Measurements from ENCODE around the gene BRINP1.

DNA sequence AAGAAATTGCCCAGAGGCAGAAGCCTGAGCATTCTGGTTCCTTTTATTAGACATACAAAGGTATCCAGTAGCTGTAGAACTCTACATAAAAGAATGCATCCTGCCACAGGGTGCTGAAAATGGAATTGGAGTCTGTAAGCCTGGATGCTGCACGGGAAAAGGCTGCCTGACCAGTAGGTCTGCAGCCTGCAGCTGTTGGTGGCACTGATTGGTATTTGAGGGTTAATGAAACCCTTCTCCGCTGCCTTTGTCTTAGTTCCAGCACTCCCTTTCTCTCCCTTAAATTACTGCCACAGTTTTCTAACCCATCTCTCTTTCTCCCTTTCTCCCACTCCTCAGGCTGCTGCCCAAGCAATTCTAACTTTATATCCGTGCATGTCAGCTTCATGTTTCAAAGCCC lies 64.7 kb downstream of the BRINP1 start:
- TF ChIP-seq, protein P1, sequence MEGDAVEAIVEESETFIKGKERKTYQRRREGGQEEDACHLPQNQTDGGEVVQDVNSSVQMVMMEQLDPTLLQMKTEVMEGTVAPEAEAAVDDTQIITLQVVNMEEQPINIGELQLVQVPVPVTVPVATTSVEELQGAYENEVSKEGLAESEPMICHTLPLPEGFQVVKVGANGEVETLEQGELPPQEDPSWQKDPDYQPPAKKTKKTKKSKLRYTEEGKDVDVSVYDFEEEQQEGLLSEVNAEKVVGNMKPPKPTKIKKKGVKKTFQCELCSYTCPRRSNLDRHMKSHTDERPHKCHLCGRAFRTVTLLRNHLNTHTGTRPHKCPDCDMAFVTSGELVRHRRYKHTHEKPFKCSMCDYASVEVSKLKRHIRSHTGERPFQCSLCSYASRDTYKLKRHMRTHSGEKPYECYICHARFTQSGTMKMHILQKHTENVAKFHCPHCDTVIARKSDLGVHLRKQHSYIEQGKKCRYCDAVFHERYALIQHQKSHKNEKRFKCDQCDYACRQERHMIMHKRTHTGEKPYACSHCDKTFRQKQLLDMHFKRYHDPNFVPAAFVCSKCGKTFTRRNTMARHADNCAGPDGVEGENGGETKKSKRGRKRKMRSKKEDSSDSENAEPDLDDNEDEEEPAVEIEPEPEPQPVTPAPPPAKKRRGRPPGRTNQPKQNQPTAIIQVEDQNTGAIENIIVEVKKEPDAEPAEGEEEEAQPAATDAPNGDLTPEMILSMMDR (conservative IDR thresholded peaks at IDR 0.05; ENCODE audit: low read depth, low read length): no peak
- no peak for TF ChIP-seq EZH2 (IDR thresholded peaks at IDR 0.05; ENCODE audit: borderline replicate concordance, low read depth, low read length, poor library complexity, severe bottlenecking)
